Measurements from ENCODE around the gene KLHL29.
"Not testable (repeated sequence)": the region's sequence is repeated elsewhere in the genome, so short reads cannot be mapped to it uniquely, and the experiment has no call there.

Gene KLHL29

GRCh38 chr2:23391237-23391736, 6.3 kb downstream of the KLHL29 start:
- H3K4me3 Mint-ChIP-seq; H3K36me3 Mint-ChIP-seq (ENCODE audit: low read depth); H3K9me3 Mint-ChIP-seq; intact Hi-C loops (cut with micrococcal nuclease); H3K27ac Mint-ChIP-seq: not testable (repeated sequence)
- Mint-ChIP-seq H3K27me3 (peaks cover 88% of the 10 kb centered on the region), H3K4me1 (ENCODE audit: low read depth) (peaks cover 17% of the 10 kb centered on the region)

GRCh38 chr2:23393722-23394121, 8.7 kb downstream of the KLHL29 start:
- Mint-ChIP-seq H3K27ac (no peak overlapping the region), H3K4me1 (ENCODE audit: low read depth) (peaks cover 14% of the 10 kb centered on the region), H3K36me3 (ENCODE audit: low read depth) (no peaks in the 10 kb centered on the region), H3K4me3 (no peak overlapping the region), H3K9me3 (no peaks in the 10 kb centered on the region), H3K27me3 (peaks cover 77% of the 10 kb centered on the region)
- intact Hi-C loops (cut with micrococcal nuclease) = no loop called here

- H3K9me3 Mint-ChIP-seq = no peaks in the 10 kb centered on the region
- intact Hi-C loops (cut with micrococcal nuclease) = no loop called here
Observed at GRCh38 chr2:23394700-23395099, 9.7 kb downstream of the KLHL29 start.

GRCh38 chr2:23397478-23397877, 12.5 kb downstream of the KLHL29 start:
- no peaks in the 10 kb centered on the region for H3K36me3 Mint-ChIP-seq (ENCODE audit: low read depth)
- intact Hi-C loops (cut with micrococcal nuclease) = no loop called here
- H3K27ac Mint-ChIP-seq = no peak overlapping the region
- H3K4me3 Mint-ChIP-seq = no peak overlapping the region
- H3K27me3 Mint-ChIP-seq = peaks cover 49% of the 10 kb centered on the region
- H3K9me3 Mint-ChIP-seq = no peaks in the 10 kb centered on the region
- H3K4me1 Mint-ChIP-seq (ENCODE audit: low read depth) = peaks cover 9% of the 10 kb centered on the region

More at GRCh38 chr2:23394700-23395099, 9.7 kb downstream of the KLHL29 start:
- Mint-ChIP-seq H3K27me3 (peaks cover 69% of the 10 kb centered on the region), H3K27ac (no peak overlapping the region), H3K4me1 (ENCODE audit: low read depth) (peaks cover 14% of the 10 kb centered on the region), H3K4me3 (no peak overlapping the region), H3K36me3 (ENCODE audit: low read depth) (no peaks in the 10 kb centered on the region)

- Mint-ChIP-seq H3K4me1 (ENCODE audit: low read depth) (peaks cover 15% of the 10 kb centered on the region), H3K27me3 (peaks cover 30% of the 10 kb centered on the region), H3K27ac (no peak overlapping the region), H3K4me3 (no peak overlapping the region), H3K9me3 (no peaks in the 10 kb centered on the region), H3K36me3 (ENCODE audit: low read depth) (no peaks in the 10 kb centered on the region)
- intact Hi-C loops (cut with micrococcal nuclease) = no loop called here
Observed at GRCh38 chr2:23399674-23400261, 14.8 kb downstream of the KLHL29 start.

- intact Hi-C loops (cut with micrococcal nuclease) = no loop called here
- peaks cover 24% of the 10 kb centered on the region for H3K27me3 Mint-ChIP-seq
- no peaks in the 10 kb centered on the region for H3K36me3 Mint-ChIP-seq (ENCODE audit: low read depth)
- H3K4me1 Mint-ChIP-seq (ENCODE audit: low read depth) = peaks cover 18% of the 10 kb centered on the region
- no peaks in the 10 kb centered on the region for H3K9me3 Mint-ChIP-seq
- no peak overlapping the region for H3K4me3 Mint-ChIP-seq
- no peak overlapping the region for H3K27ac Mint-ChIP-seq
Observed at GRCh38 chr2:23400703-23401102, 15.7 kb downstream of the KLHL29 start.

- H3K9me3 Mint-ChIP-seq = no peaks in the 10 kb centered on the region
- intact Hi-C loops (cut with micrococcal nuclease) = no loop called here
- H3K27ac Mint-ChIP-seq = no peak overlapping the region
- no peaks in the 10 kb centered on the region for H3K36me3 Mint-ChIP-seq (ENCODE audit: low read depth)
- peaks cover 19% of the 10 kb centered on the region for H3K27me3 Mint-ChIP-seq
- H3K4me3 Mint-ChIP-seq = no peak overlapping the region
- H3K4me1 Mint-ChIP-seq (ENCODE audit: low read depth) = peaks cover 18% of the 10 kb centered on the region
Observed at GRCh38 chr2:23401427-23402204, 16.6 kb downstream of the KLHL29 start.

- intact Hi-C loops (cut with micrococcal nuclease) = no loop called here
- H3K9me3 Mint-ChIP-seq = no peaks in the 10 kb centered on the region
- H3K36me3 Mint-ChIP-seq (ENCODE audit: low read depth) = no peaks in the 10 kb centered on the region
- H3K4me1 Mint-ChIP-seq (ENCODE audit: low read depth) = peaks cover 18% of the 10 kb centered on the region
- H3K27ac Mint-ChIP-seq = no peak overlapping the region
- H3K4me3 Mint-ChIP-seq = no peak overlapping the region
- peaks cover 15% of the 10 kb centered on the region for H3K27me3 Mint-ChIP-seq
Observed at GRCh38 chr2:23402205-23402740, 17.3 kb downstream of the KLHL29 start.

GRCh38 chr2:23404426-23404825, 19.4 kb downstream of the KLHL29 start:
- H3K9me3 Mint-ChIP-seq = no peaks in the 10 kb centered on the region
- H3K27ac Mint-ChIP-seq = no peak overlapping the region
- peaks cover 18% of the 10 kb centered on the region for H3K4me1 Mint-ChIP-seq (ENCODE audit: low read depth)
- intact Hi-C loops (cut with micrococcal nuclease) = no loop called here
- H3K36me3 Mint-ChIP-seq (ENCODE audit: low read depth) = no peaks in the 10 kb centered on the region
- peaks cover 12% of the 10 kb centered on the region for H3K27me3 Mint-ChIP-seq
- no peak overlapping the region for H3K4me3 Mint-ChIP-seq

GRCh38 chr2:23409248-23409647, 24.3 kb downstream of the KLHL29 start:
- Mint-ChIP-seq H3K36me3 (ENCODE audit: low read depth) (no peaks in the 10 kb centered on the region), H3K27me3 (peaks cover 27% of the 10 kb centered on the region), H3K9me3 (no peaks in the 10 kb centered on the region), H3K27ac (no peak overlapping the region), H3K4me1 (ENCODE audit: low read depth) (peaks cover 7% of the 10 kb centered on the region), H3K4me3 (no peak overlapping the region)
- intact Hi-C loops (cut with micrococcal nuclease) = no loop called here

GRCh38 chr2:23410596-23410995, 25.6 kb downstream of the KLHL29 start:
- Mint-ChIP-seq H3K4me3 (no peak overlapping the region), H3K27me3 (peaks cover 26% of the 10 kb centered on the region), H3K27ac (no peak overlapping the region), H3K9me3 (no peaks in the 10 kb centered on the region), H3K4me1 (ENCODE audit: low read depth) (no peaks in the 10 kb centered on the region), H3K36me3 (ENCODE audit: low read depth) (no peaks in the 10 kb centered on the region)
- intact Hi-C loops (cut with micrococcal nuclease) = no loop called here

- no peaks in the 10 kb centered on the region for H3K36me3 Mint-ChIP-seq (ENCODE audit: low read depth)
- H3K9me3 Mint-ChIP-seq = no peaks in the 10 kb centered on the region
- no peaks in the 10 kb centered on the region for H3K4me1 Mint-ChIP-seq (ENCODE audit: low read depth)
- peaks cover 33% of the 10 kb centered on the region for H3K27me3 Mint-ChIP-seq
- intact Hi-C loops (cut with micrococcal nuclease) = no loop called here
- no peak overlapping the region for H3K27ac Mint-ChIP-seq
- no peak overlapping the region for H3K4me3 Mint-ChIP-seq
Observed at GRCh38 chr2:23411752-23412431, 26.9 kb downstream of the KLHL29 start.

GRCh38 chr2:23412556-23413155, 27.7 kb downstream of the KLHL29 start:
- intact Hi-C loops (cut with micrococcal nuclease) = no loop called here
- Mint-ChIP-seq H3K9me3 (no peaks in the 10 kb centered on the region), H3K4me1 (ENCODE audit: low read depth) (no peaks in the 10 kb centered on the region), H3K27me3 (peaks cover 34% of the 10 kb centered on the region), H3K36me3 (ENCODE audit: low read depth) (no peaks in the 10 kb centered on the region), H3K27ac (no peak overlapping the region), H3K4me3 (no peak overlapping the region)

- intact Hi-C loops (cut with micrococcal nuclease) = no loop called here
- Mint-ChIP-seq H3K9me3 (no peaks in the 10 kb centered on the region), H3K4me1 (ENCODE audit: low read depth) (no peaks in the 10 kb centered on the region), H3K27ac (no peak overlapping the region), H3K27me3 (peaks cover 32% of the 10 kb centered on the region), H3K4me3 (no peak overlapping the region), H3K36me3 (ENCODE audit: low read depth) (no peaks in the 10 kb centered on the region)
Observed at GRCh38 chr2:23413641-23414040, 28.7 kb downstream of the KLHL29 start.
